Fibroblast of lung (primary cell): ENCODE data around the gene ENO4.

Experiments
- CTCF ChIP-seq, 2 donors: IDR thresholded peaks in 1 of 2; conservative IDR thresholded peaks in 1 of 2; 1 replicate in 1 of 2; 2 replicates in 1 of 2; pipeline ENCODE4 v1.5.1; 2011 to 2012; ENCODE audit warnings: low read length in 2 of 2, control low read depth in 1 of 2, inconsistent platforms in 1 of 2, low read depth in 1 of 2, mild to moderate bottlenecking in 1 of 2
- EZH2 ChIP-seq: IDR thresholded peaks from 2 replicates; pipeline ENCODE4 v1.5.1; 2012; ENCODE audit warnings: low read length, control low read depth, mild to moderate bottlenecking; ENCODE audit errors: missing control alignments

GRCh38 chr10:116853701-116854100 lies 4.4 kb downstream of the ENO4 start:
- TF ChIP-seq CTCF (conservative IDR thresholded peaks at IDR 0.05 in 1 of 2, IDR thresholded peaks at IDR 0.05 in 1 of 2; ENCODE audit: low read depth in 1 of 2, low read length in 2 of 2) (no peak), EZH2 (no peak)
